NCI-H2029 (cell line): ENCODE data around the gene FIGLA.
A peak's percentile ranks its signal among the peaks of the same experiment; 100 is the strongest.

Source experiments
- DNase-seq: peaks from one replicate; lab custom pipeline; 2025; lab: John Stamatoyannopoulos, UW

FIGLA gene

GRCh38 chr2:70790136-70790828 lies at the start of gene FIGLA:
FIGLA (minus strand) TSS chr2:70790643; CDS start chr2:70790638, 5 bp downstream.
- DNase-seq, result no peak

GRCh38 chr2:70837980-70838925 lies 47.8 kb upstream of the FIGLA start:
- DNase-seq, result no peak

- DNase-seq, result peak; percentile 62
Observed at GRCh38 chr2:70835643-70836042, 45.2 kb upstream of the FIGLA start, which contains the start of gene CD207. CD207 (minus strand) TSS chr2:70835816; CDS start chr2:70835776, 40 bp downstream.

- no peak for DNase-seq
Observed at GRCh38 chr2:70834881-70835280, 44.4 kb upstream of the FIGLA start.

- DNase-seq, result no peak
Observed at GRCh38 chr2:70834106-70834505, 43.7 kb upstream of the FIGLA start.

- DNase-seq, result no peak
Observed at GRCh38 chr2:70833246-70833645, 42.8 kb upstream of the FIGLA start.

GRCh38 chr2:70832386-70832785 lies 41.9 kb upstream of the FIGLA start:
- DNase-seq, result no peak

GRCh38 chr2:70831861-70832260 lies 41.4 kb upstream of the FIGLA start:
- DNase-seq, result no peak

- DNase-seq, result no peak
Observed at GRCh38 chr2:70830366-70830765, 39.9 kb upstream of the FIGLA start.

GRCh38 chr2:70829916-70830315 lies 39.5 kb upstream of the FIGLA start:
- no peak for DNase-seq

- DNase-seq, result no peak
Observed at GRCh38 chr2:70828914-70829824, 38.7 kb upstream of the FIGLA start.

- no peak for DNase-seq
Observed at GRCh38 chr2:70828115-70828514, 37.7 kb upstream of the FIGLA start.

GRCh38 chr2:70827388-70827787 lies 36.9 kb upstream of the FIGLA start:
- no peak for DNase-seq

GRCh38 chr2:70826696-70827350 lies 36.4 kb upstream of the FIGLA start:
- no peak for DNase-seq

- DNase-seq, result no peak
Observed at GRCh38 chr2:70823249-70823648, 32.8 kb upstream of the FIGLA start.

- no peak for DNase-seq
Observed at GRCh38 chr2:70822843-70823242, 32.4 kb upstream of the FIGLA start.

- DNase-seq, result no peak
Observed at GRCh38 chr2:70820499-70820898, 30.1 kb upstream of the FIGLA start, which contains the start of gene CLEC4F. CLEC4F (minus strand) TSS chr2:70820599; CDS start chr2:70820523, 76 bp downstream.

GRCh38 chr2:70817284-70817954 lies 27.0 kb upstream of the FIGLA start:
- DNase-seq, result no peak

- no peak for DNase-seq
Observed at GRCh38 chr2:70816726-70817125, 26.3 kb upstream of the FIGLA start.
